K562 (cell line): Measurements from ENCODE around the gene B9D2. TPM values are rescaled to one million over a fixed set of nuclear protein-coding genes. Genes with fewer than 3 reads are reported as not detected.

Experiments used
- CHD4 ChIP-seq: fragments of 200-600 bp; sonication (generic); IDR thresholded peaks from 3 replicates; pipeline ENCODE4 v1.6.1; 2012; ENCODE audit warnings: low read depth, mild to moderate bottlenecking, mixed read lengths, low read length, inconsistent platforms; ENCODE audit not compliant: insufficient read depth, insufficient replicate concordance, poor library complexity, severe bottlenecking
- KAT2B ChIP-seq: IDR thresholded peaks from one replicate; pipeline ENCODE4 v1.6.1; 2012; ENCODE audit warnings: low read depth, mild to moderate bottlenecking, control low read depth, inconsistent platforms, low read length, moderate library complexity
- KLF1 ChIP-seq: fragments of 450-650 bp; IDR thresholded peaks from 2 replicates; pipeline ENCODE4 v1.6.1; 2016; ENCODE audit warnings: missing genetic modification characterization, missing compliant biosample characterization
- KLF16 ChIP-seq: IDR thresholded peaks from 2 replicates; pipeline ENCODE4 v1.6.1; 2016; ENCODE audit warnings: antibody characterized with exemption
- MEF2A ChIP-seq: IDR thresholded peaks from 2 replicates; pipeline ENCODE4 v1.6.1; 2011; ENCODE audit warnings: low read depth, mild to moderate bottlenecking, low read length, moderate library complexity; ENCODE audit not compliant: control insufficient read depth
- MTA2 ChIP-seq: fragments of 450-650 bp; IDR thresholded peaks from 2 replicates; pipeline ENCODE4 v1.6.1; 2016; ENCODE audit warnings: low read depth
- MYNN ChIP-seq, 2 experiments: sonication (generic); formaldehyde crosslinking in 1 of 2; IDR thresholded peaks; 2 replicates each; pipeline versions ENCODE4 v1.5.0 to v1.6.1; 2016 to 2020; ENCODE audit warnings: antibody characterized with exemption in 1 of 2, missing genetic modification reagents in 1 of 2
- PCBP2 ChIP-seq: fragments of 200-400 bp; formaldehyde crosslinking; IDR thresholded peaks from 2 replicates; pipeline ENCODE4 v1.6.1; 2018; ENCODE audit warnings: low read length, low read depth, mild to moderate bottlenecking, moderate library complexity; ENCODE audit not compliant: poor library complexity, severe bottlenecking
- PHF20 ChIP-seq: fragments of 450-650 bp; IDR thresholded peaks from 2 replicates; pipeline ENCODE4 v1.6.1; 2018; ENCODE audit not compliant: partially characterized antibody
- PURB ChIP-seq: sonication (generic); formaldehyde crosslinking; IDR thresholded peaks from 2 replicates; pipeline ENCODE4 v1.9.0; 2021; ENCODE audit warnings: low read depth, mild to moderate bottlenecking, missing genetic modification reagents
- SAFB ChIP-seq: fragments of 200-400 bp; formaldehyde crosslinking; IDR thresholded peaks from 2 replicates; pipeline ENCODE4 v1.6.1; 2017; ENCODE audit warnings: low read depth, low read length, borderline replicate concordance
- SMARCB1 ChIP-seq: IDR thresholded peaks from 2 replicates; pipeline ENCODE4 v1.6.1; 2011; ENCODE audit warnings: improper control_type of control experiment, low read depth; ENCODE audit not compliant: insufficient read length
- ZNF133 ChIP-seq: fragments of 250-450 bp; sonication (Bioruptor Pico); IDR thresholded peaks from 2 replicates; pipeline ENCODE4 v1.4.0; 2020; ENCODE audit warnings: mild to moderate bottlenecking
- ZNF224 ChIP-seq: sonication (generic); formaldehyde crosslinking; IDR thresholded peaks from 2 replicates; pipeline ENCODE4 v1.8.0; 2022; ENCODE audit warnings: mild to moderate bottlenecking, missing genetic modification reagents
- ZNF24 ChIP-seq: fragments of 450-650 bp; IDR thresholded peaks from 2 replicates; pipeline ENCODE4 v1.6.1; 2016
- ZNF584 ChIP-seq: fragments of 200-800 bp; sonication (Bioruptor generic); IDR thresholded peaks from 2 replicates; pipeline ENCODE4 v1.6.1; 2016; ENCODE audit warnings: low read depth, mild to moderate bottlenecking, missing genetic modification characterization, missing compliant biosample characterization
- ZNF766 ChIP-seq: fragments of 200-800 bp; sonication (Bioruptor generic); conservative IDR thresholded peaks from 2 replicates; pipeline ENCODE4 v1.6.1; 2016; ENCODE audit warnings: missing genetic modification characterization, missing compliant biosample characterization
- ZNF77 ChIP-seq: fragments of 250-450 bp; sonication (Bioruptor Pico); IDR thresholded peaks from 2 replicates; pipeline ENCODE4 v1.5.0; 2020
- polyA plus RNA-seq, 8 experiments: library from polyadenylated mRNA; depleted of rRNA in 4 of 8; stranded (reverse) in 5 of 8; unstranded in 3 of 8; fragments of >200 nt; fragmentation: Nextera tagmentation in 2 of 8; fragmentation: Illumina TruSeq in 1 of 8; extraction: Ambion mirVana in 2 of 8; extraction: Trizol in 1 of 8; gene quantifications; 2 replicates each; pipeline versions ENCODE4 v1.2.1 to v1.2.3, GENCODE V29; 2011 to 2014; ENCODE audit warnings: inconsistent platforms in 1 of 8, missing spikeins in 1 of 8
- total RNA-seq, 7 experiments: library from RNA; depleted of rRNA in 6 of 7; stranded (reverse); fragments of >200 nt in 6 of 7; fragmentation: Illumina TruSeq in 2 of 7; extraction: Trizol in 2 of 7; gene quantifications; 2 replicates each; pipeline versions ENCODE4 v1.2.1 to v1.2.3, GENCODE V29; 2011 to 2021; ENCODE audit warnings: low replicate concordance in 1 of 7
- TF ChIP-seq, protein P1 (sequence below): sonication (generic); formaldehyde crosslinking; IDR thresholded peaks from 2 replicates; pipeline ENCODE4 v1.8.1; 2023; ENCODE audit warnings: mild to moderate bottlenecking, missing genetic modification reagents
- TF ChIP-seq, protein P2 (sequence below): fragments of 450-650 bp; IDR thresholded peaks from one replicate; pipeline ENCODE4 v1.6.1; 2018; ENCODE audit warnings: mild to moderate bottlenecking, moderate library complexity; ENCODE audit not compliant: partially characterized antibody
- TF ChIP-seq, protein P3 (sequence below): sonication (generic); formaldehyde crosslinking; IDR thresholded peaks from 2 replicates; pipeline ENCODE4 v1.8.0; 2022; ENCODE audit warnings: mild to moderate bottlenecking, low read depth, missing genetic modification reagents
- TF ChIP-seq, protein P4 (sequence below): fragments of 250-450 bp; sonication (Bioruptor Pico); IDR thresholded peaks from 2 replicates; pipeline ENCODE4 v1.4.0; 2020; ENCODE audit warnings: mild to moderate bottlenecking
- TF ChIP-seq, protein P5 (sequence below): fragments of 250-450 bp; sonication (Bioruptor Pico); IDR thresholded peaks from 2 replicates; pipeline ENCODE4 v1.6.1; 2021; ENCODE audit warnings: mild to moderate bottlenecking

Gene B9D2
- total and polyA plus RNA-seq, 9 of the 15 experiments (the other 6 are each of a cell fraction or from before 2014, with no cell fraction given): 0.83 to 6.9 (median 2.8) TPM

DNA sequence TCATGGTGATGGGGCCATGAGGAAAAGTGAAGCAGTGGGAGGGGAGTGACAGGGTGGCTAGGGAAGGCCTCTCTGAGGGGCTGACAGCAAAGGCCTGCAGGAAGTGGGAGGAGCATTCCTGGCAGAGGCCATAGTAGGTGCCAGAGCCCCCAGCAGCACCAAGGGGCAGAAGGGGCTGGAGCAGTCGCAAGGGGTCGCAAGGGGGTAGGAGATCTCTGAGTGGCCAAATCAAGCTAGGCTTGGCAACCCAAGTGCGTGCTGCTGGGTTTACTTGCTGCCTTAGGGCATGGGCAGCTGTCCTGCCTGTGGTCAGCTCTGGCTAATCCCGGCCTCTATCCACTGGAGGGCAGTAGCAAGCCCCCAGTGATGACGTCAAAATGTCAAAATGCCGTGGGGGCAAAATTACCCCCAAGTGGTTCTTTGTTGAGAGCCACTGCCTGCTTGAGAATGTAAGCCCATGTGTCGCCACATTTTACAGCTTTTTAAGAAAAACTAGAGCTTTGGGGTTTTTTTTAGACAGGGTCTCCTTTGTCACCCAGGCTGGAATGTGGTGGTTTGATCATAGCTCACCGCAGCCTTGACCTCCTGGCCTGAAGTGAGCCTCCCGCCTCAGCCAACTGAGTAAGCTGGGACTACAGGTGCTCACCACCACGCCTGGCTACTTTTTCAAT lies 42.2 kb downstream of the B9D2 start (continued):
- no peak for TF ChIP-seq ZNF77
- TF ChIP-seq ZNF133: no peak
- no peak for TF ChIP-seq ZNF224
- TF ChIP-seq, protein P1, sequence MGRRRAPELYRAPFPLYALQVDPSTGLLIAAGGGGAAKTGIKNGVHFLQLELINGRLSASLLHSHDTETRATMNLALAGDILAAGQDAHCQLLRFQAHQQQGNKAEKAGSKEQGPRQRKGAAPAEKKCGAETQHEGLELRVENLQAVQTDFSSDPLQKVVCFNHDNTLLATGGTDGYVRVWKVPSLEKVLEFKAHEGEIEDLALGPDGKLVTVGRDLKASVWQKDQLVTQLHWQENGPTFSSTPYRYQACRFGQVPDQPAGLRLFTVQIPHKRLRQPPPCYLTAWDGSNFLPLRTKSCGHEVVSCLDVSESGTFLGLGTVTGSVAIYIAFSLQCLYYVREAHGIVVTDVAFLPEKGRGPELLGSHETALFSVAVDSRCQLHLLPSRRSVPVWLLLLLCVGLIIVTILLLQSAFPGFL (CRISPR knock-in tag): no peak
- peak; percentile 44; the same call in 1 of the 2 replicates for TF ChIP-seq KLF16
- TF ChIP-seq, protein P2, sequence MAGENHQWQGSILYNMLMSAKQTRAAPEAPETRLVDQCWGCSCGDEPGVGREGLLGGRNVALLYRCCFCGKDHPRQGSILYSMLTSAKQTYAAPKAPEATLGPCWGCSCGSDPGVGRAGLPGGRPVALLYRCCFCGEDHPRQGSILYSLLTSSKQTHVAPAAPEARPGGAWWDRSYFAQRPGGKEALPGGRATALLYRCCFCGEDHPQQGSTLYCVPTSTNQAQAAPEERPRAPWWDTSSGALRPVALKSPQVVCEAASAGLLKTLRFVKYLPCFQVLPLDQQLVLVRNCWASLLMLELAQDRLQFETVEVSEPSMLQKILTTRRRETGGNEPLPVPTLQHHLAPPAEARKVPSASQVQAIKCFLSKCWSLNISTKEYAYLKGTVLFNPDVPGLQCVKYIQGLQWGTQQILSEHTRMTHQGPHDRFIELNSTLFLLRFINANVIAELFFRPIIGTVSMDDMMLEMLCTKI: no peak
- TF ChIP-seq SAFB: no peak
- TF ChIP-seq KAT2B: no peak
- TF ChIP-seq PURB (CRISPR knock-in tag): no peak
- TF ChIP-seq CHD4: no peak
- TF ChIP-seq MTA2: no peak
- TF ChIP-seq ZNF24: no peak
- TF ChIP-seq, protein P3, sequence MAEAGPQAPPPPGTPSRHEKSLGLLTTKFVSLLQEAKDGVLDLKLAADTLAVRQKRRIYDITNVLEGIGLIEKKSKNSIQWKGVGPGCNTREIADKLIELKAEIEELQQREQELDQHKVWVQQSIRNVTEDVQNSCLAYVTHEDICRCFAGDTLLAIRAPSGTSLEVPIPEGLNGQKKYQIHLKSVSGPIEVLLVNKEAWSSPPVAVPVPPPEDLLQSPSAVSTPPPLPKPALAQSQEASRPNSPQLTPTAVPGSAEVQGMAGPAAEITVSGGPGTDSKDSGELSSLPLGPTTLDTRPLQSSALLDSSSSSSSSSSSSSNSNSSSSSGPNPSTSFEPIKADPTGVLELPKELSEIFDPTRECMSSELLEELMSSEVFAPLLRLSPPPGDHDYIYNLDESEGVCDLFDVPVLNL (CRISPR knock-in tag): no peak
- TF ChIP-seq PCBP2: no peak
- TF ChIP-seq SMARCB1: no peak
- no peak; the same call in 1 of the 2 replicates for TF ChIP-seq MEF2A
- no peak for TF ChIP-seq MYNN (IDR thresholded peaks at IDR 0.05)
- TF ChIP-seq MYNN (CRISPR knock-in tag; IDR thresholded peaks at IDR 0.05): no peak
- TF ChIP-seq, protein P4, sequence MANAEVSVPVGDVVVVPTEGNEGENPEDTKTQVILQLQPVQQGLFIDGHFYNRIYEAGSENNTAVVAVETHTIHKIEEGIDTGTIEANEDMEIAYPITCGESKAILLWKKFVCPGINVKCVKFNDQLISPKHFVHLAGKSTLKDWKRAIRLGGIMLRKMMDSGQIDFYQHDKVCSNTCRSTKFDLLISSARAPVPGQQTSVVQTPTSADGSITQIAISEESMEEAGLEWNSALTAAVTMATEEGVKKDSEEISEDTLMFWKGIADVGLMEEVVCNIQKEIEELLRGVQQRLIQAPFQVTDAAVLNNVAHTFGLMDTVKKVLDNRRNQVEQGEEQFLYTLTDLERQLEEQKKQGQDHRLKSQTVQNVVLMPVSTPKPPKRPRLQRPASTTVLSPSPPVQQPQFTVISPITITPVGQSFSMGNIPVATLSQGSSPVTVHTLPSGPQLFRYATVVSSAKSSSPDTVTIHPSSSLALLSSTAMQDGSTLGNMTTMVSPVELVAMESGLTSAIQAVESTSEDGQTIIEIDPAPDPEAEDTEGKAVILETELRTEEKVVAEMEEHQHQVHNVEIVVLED (CRISPR knock-in tag): no peak
- no peak; the same call in 1 of the 2 replicates for TF ChIP-seq ZNF584 (CRISPR knock-in tag)
- TF ChIP-seq KLF1 (tag): no peak
- TF ChIP-seq, protein P5, sequence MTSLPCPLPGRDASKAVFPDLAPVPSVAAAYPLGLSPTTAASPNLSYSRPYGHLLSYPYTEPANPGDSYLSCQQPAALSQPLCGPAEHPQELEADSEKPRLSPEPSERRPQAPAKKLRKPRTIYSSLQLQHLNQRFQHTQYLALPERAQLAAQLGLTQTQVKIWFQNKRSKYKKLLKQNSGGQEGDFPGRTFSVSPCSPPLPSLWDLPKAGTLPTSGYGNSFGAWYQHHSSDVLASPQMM (CRISPR knock-in tag): no peak
- TF ChIP-seq ZNF766 (CRISPR knock-in tag): no peak
- TF ChIP-seq PHF20: no peak
